ENCODE results near the gene GJA4. TPM values are rescaled to one million over a fixed set of nuclear protein-coding genes. Genes with fewer than 3 reads are reported as not detected.
A peak's percentile ranks its signal among the peaks of the same experiment; 100 is the strongest.

Gene GJA4
- total and polyA plus RNA-seq, 2 donors, result 3.8 to 10.0 TPM

DNA sequence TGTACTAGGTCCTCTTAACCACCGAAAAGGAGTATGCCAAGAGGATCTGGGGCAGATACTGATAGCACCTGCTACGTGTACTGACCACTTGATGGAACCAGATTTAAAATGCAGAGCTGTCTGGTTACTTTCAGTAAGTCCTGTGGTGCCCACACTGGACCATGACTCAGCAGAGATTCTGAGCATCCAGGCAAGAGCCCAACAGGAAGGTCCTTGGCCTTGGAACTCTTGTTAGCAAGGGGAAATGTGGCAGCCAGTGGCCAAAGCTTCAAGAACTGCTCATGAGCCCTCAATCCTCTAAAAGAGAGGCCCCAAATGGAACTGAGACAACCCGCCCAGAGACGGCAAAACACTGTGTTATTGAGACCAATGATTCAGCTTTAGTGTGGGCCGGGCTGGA, 42.2 kb upstream of the GJA4 start:
- WGBS, result 97% methylated on average over 5 of the region's 5 CpGs
- DNase-seq (ENCODE audit: low read depth in 6 of 9, low spot score in 9 of 9), result no peak
- no peak overlapping the region for H3K4me3 ChIP-seq (ENCODE audit: low read length in 2 of 2)
- no peaks in the 10 kb centered on the region for H3K9me3 ChIP-seq (ENCODE audit: control insufficient read depth in 2 of 2, insufficient read depth in 1 of 2, low read length in 1 of 2)
- H3K27ac ChIP-seq (ENCODE audit: low read depth in 1 of 2, low read length in 1 of 2), result no peak overlapping the region
- H3K36me3 ChIP-seq (ENCODE audit: control insufficient read depth in 2 of 2, insufficient read depth in 2 of 2, low read length in 1 of 2), result no peaks in the 10 kb centered on the region
- no peaks in the 10 kb centered on the region for H3K27me3 ChIP-seq (ENCODE audit: control insufficient read depth in 2 of 2, insufficient read depth in 1 of 2, low read length in 1 of 2)
- peaks cover 0 to 7% of the 10 kb centered on the region in 2 donors for H3K4me1 ChIP-seq (ENCODE audit: control insufficient read depth in 2 of 2, insufficient read depth in 2 of 2, low read length in 2 of 2)

- WGBS, result 94% methylated on average over 3 of the region's 3 CpGs
- H3K27ac ChIP-seq (ENCODE audit: low read depth in 1 of 2, low read length in 1 of 2), result no peak overlapping the region
- H3K4me1 ChIP-seq (ENCODE audit: control insufficient read depth in 2 of 2, insufficient read depth in 2 of 2, low read length in 2 of 2), result peaks cover 0 to 7% of the 10 kb centered on the region in 2 donors
- no peak for DNase-seq (ENCODE audit: low read depth in 6 of 9, low spot score in 9 of 9)
- no peaks in the 10 kb centered on the region for H3K36me3 ChIP-seq (ENCODE audit: control insufficient read depth in 2 of 2, insufficient read depth in 2 of 2, low read length in 1 of 2)
- no peak overlapping the region for H3K4me3 ChIP-seq (ENCODE audit: low read length in 2 of 2)
- H3K9me3 ChIP-seq (ENCODE audit: control insufficient read depth in 2 of 2, insufficient read depth in 1 of 2, low read length in 1 of 2), result no peaks in the 10 kb centered on the region
- no peaks in the 10 kb centered on the region for H3K27me3 ChIP-seq (ENCODE audit: control insufficient read depth in 2 of 2, insufficient read depth in 1 of 2, low read length in 1 of 2)
Observed at GRCh38 chr1:34753163-34753562, 39.6 kb upstream of the GJA4 start.

DNA sequence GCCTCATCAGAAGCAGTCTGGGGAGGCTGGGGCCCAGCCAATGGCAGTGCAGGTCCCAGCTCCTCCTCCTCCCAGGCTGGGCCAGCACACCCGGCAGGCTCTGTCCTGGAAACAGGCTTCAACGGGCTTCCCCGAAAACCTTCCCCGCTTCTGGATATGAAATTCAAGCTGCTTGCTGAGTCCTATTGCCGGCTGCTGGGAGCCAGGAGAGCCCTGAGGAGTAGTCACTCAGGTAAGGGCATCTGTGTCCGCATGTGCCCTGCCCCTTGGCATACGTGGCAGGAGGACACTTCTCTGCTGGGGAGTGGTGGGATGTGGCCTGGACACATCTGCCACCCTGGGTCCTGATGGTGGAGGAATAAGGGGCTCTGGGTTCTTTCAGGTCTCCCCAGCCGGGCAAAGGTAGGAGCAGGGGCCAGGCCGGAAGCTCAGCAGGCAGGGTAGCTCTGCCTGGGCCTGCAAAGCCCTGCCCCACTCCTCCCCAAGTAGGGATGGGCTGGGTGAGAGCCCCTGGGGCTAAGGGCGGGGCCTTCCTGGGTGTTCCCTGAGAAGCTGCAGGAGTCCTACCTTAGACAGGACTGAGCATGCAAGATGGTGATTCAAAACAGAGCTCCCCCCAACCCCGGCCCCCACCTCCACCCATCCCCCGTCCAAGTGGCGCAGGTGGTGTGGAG, 37.7 kb upstream of the GJA4 start, which contains the start of gene GJB5:
GJB5 (plus strand) TSS at position 84 of the 674 bp plus-strand sequence. CDS start 2,284 bp downstream, outside the sequence.
- peak in 1 of 9 donors; percentile 11 for DNase-seq (ENCODE audit: low read depth in 6 of 9, low spot score in 9 of 9)
- peak within 1 kb of the TSS; percentile 74 to 80 for H3K27ac ChIP-seq (ENCODE audit: low read depth in 1 of 2, low read length in 1 of 2)
- H3K27me3 ChIP-seq (ENCODE audit: control insufficient read depth in 2 of 2, insufficient read depth in 1 of 2, low read length in 1 of 2), result no peaks in the 10 kb centered on the region
- H3K4me1 ChIP-seq (ENCODE audit: control insufficient read depth in 2 of 2, insufficient read depth in 2 of 2, low read length in 2 of 2), result peaks cover 0 to 7% of the 10 kb centered on the region in 2 donors
- H3K9me3 ChIP-seq (ENCODE audit: control insufficient read depth in 2 of 2, insufficient read depth in 1 of 2, low read length in 1 of 2), result no peaks in the 10 kb centered on the region
- no peak within 1 kb of the TSS for H3K4me3 ChIP-seq (ENCODE audit: low read length in 2 of 2)
- WGBS, result 88% methylated on average over 13 of the region's 13 CpGs
- H3K36me3 ChIP-seq (ENCODE audit: control insufficient read depth in 2 of 2, insufficient read depth in 2 of 2, low read length in 1 of 2), result no peaks in the 10 kb centered on the region

GRCh38 chr1:34755961-34756360, 36.8 kb upstream of the GJA4 start:
- Histone ChIP-seq H3K4me3 (ENCODE audit: low read length in 2 of 2) (no peak overlapping the region), H3K27ac (ENCODE audit: low read depth in 1 of 2, low read length in 1 of 2) (no peak overlapping the region), H3K27me3 (ENCODE audit: control insufficient read depth in 2 of 2, insufficient read depth in 1 of 2, low read length in 1 of 2) (no peaks in the 10 kb centered on the region), H3K9me3 (ENCODE audit: control insufficient read depth in 2 of 2, insufficient read depth in 1 of 2, low read length in 1 of 2) (no peaks in the 10 kb centered on the region), H3K36me3 (ENCODE audit: control insufficient read depth in 2 of 2, insufficient read depth in 2 of 2, low read length in 1 of 2) (no peaks in the 10 kb centered on the region), H3K4me1 (ENCODE audit: control insufficient read depth in 2 of 2, insufficient read depth in 2 of 2, low read length in 2 of 2) (peaks cover 0 to 7% of the 10 kb centered on the region in 2 donors)
- WGBS, result 93% methylated on average over 6 of the region's 6 CpGs
- DNase-seq (ENCODE audit: low read depth in 6 of 9, low spot score in 9 of 9), result no peak

DNA sequence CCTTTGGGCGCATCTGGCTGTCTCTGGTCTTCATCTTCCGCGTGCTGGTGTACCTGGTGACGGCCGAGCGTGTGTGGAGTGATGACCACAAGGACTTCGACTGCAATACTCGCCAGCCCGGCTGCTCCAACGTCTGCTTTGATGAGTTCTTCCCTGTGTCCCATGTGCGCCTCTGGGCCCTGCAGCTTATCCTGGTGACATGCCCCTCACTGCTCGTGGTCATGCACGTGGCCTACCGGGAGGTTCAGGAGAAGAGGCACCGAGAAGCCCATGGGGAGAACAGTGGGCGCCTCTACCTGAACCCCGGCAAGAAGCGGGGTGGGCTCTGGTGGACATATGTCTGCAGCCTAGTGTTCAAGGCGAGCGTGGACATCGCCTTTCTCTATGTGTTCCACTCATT, 35.4 kb upstream of the GJA4 start:
- no peaks in the 10 kb centered on the region for H3K9me3 ChIP-seq (ENCODE audit: control insufficient read depth in 2 of 2, insufficient read depth in 1 of 2, low read length in 1 of 2)
- WGBS, result 96% methylated on average over 21 of the region's 21 CpGs
- no peak overlapping the region for H3K27ac ChIP-seq (ENCODE audit: low read depth in 1 of 2, low read length in 1 of 2)
- H3K4me3 ChIP-seq (ENCODE audit: low read length in 2 of 2), result no peak overlapping the region
- DNase-seq (ENCODE audit: low read depth in 6 of 9, low spot score in 9 of 9), result no peak
- no peaks in the 10 kb centered on the region for H3K36me3 ChIP-seq (ENCODE audit: control insufficient read depth in 2 of 2, insufficient read depth in 2 of 2, low read length in 1 of 2)
- no peaks in the 10 kb centered on the region for H3K27me3 ChIP-seq (ENCODE audit: control insufficient read depth in 2 of 2, insufficient read depth in 1 of 2, low read length in 1 of 2)
- H3K4me1 ChIP-seq (ENCODE audit: control insufficient read depth in 2 of 2, insufficient read depth in 2 of 2, low read length in 2 of 2), result peaks cover 0 to 7% of the 10 kb centered on the region in 2 donors

GRCh38 chr1:34758751-34759150, 34.0 kb upstream of the GJA4 start:
- H3K4me1 ChIP-seq (ENCODE audit: control insufficient read depth in 2 of 2, insufficient read depth in 2 of 2, low read length in 2 of 2), result peaks cover 0 to 7% of the 10 kb centered on the region in 2 donors
- no peak overlapping the region for H3K27ac ChIP-seq (ENCODE audit: low read depth in 1 of 2, low read length in 1 of 2)
- H3K4me3 ChIP-seq (ENCODE audit: low read length in 2 of 2), result no peak overlapping the region
- DNase-seq (ENCODE audit: low read depth in 6 of 9, low spot score in 9 of 9), result no peak
- H3K9me3 ChIP-seq (ENCODE audit: control insufficient read depth in 2 of 2, insufficient read depth in 1 of 2, low read length in 1 of 2), result no peaks in the 10 kb centered on the region
- WGBS, result 87% methylated on average over 4 of the region's 4 CpGs
- H3K27me3 ChIP-seq (ENCODE audit: control insufficient read depth in 2 of 2, insufficient read depth in 1 of 2, low read length in 1 of 2), result no peaks in the 10 kb centered on the region
- no peaks in the 10 kb centered on the region for H3K36me3 ChIP-seq (ENCODE audit: control insufficient read depth in 2 of 2, insufficient read depth in 2 of 2, low read length in 1 of 2)

GRCh38 chr1:34759503-34760357, 33.1 kb upstream of the GJA4 start, which contains the start of gene GJB4:
GJB4 (plus strand) TSS chr1:34759740; CDS start chr1:34761255, 1,515 bp downstream.
- Histone ChIP-seq H3K27me3 (ENCODE audit: control insufficient read depth in 2 of 2, insufficient read depth in 1 of 2, low read length in 1 of 2) (no peaks in the 10 kb centered on the region), H3K27ac (ENCODE audit: low read depth in 1 of 2, low read length in 1 of 2) (no peak within 1 kb of the TSS), H3K9me3 (ENCODE audit: control insufficient read depth in 2 of 2, insufficient read depth in 1 of 2, low read length in 1 of 2) (no peaks in the 10 kb centered on the region), H3K36me3 (ENCODE audit: control insufficient read depth in 2 of 2, insufficient read depth in 2 of 2, low read length in 1 of 2) (no peaks in the 10 kb centered on the region), H3K4me3 (ENCODE audit: low read length in 2 of 2) (no peak within 1 kb of the TSS), H3K4me1 (ENCODE audit: control insufficient read depth in 2 of 2, insufficient read depth in 2 of 2, low read length in 2 of 2) (peaks cover 0 to under 1% of the 10 kb centered on the region in 2 donors)
- WGBS, result 83% methylated on average over 10 of the region's 10 CpGs
- DNase-seq (ENCODE audit: low read depth in 6 of 9, low spot score in 9 of 9), result no peak

- Histone ChIP-seq H3K36me3 (ENCODE audit: control insufficient read depth in 2 of 2, insufficient read depth in 2 of 2, low read length in 1 of 2) (no peaks in the 10 kb centered on the region), H3K27ac (ENCODE audit: low read depth in 1 of 2, low read length in 1 of 2) (no peak overlapping the region), H3K27me3 (ENCODE audit: control insufficient read depth in 2 of 2, insufficient read depth in 1 of 2, low read length in 1 of 2) (no peaks in the 10 kb centered on the region), H3K9me3 (ENCODE audit: control insufficient read depth in 2 of 2, insufficient read depth in 1 of 2, low read length in 1 of 2) (no peaks in the 10 kb centered on the region), H3K4me1 (ENCODE audit: control insufficient read depth in 2 of 2, insufficient read depth in 2 of 2, low read length in 2 of 2) (no peaks in the 10 kb centered on the region), H3K4me3 (ENCODE audit: low read length in 2 of 2) (no peak overlapping the region)
- 97% methylated on average over 33 of the region's 33 CpGs for WGBS
- DNase-seq (ENCODE audit: low read depth in 6 of 9, low spot score in 9 of 9), result no peak
Observed at GRCh38 chr1:34761176-34761761, 31.5 kb upstream of the GJA4 start.

Measured in thymus (tissue), 11 donors.